NT2/D1 (cell line): ENCODE measurements around the gene PARD3.

Experiments
- YY1 ChIP-seq: IDR thresholded peaks from 2 replicates; pipeline ENCODE4 v1.6.1; 2011; ENCODE audit not compliant: insufficient read length, insufficient read depth
- ZNF274 ChIP-seq: IDR thresholded peaks from 2 replicates; pipeline ENCODE4 v1.6.1; 2011; ENCODE audit warnings: mild to moderate bottlenecking, low read depth, low read length

DNA sequence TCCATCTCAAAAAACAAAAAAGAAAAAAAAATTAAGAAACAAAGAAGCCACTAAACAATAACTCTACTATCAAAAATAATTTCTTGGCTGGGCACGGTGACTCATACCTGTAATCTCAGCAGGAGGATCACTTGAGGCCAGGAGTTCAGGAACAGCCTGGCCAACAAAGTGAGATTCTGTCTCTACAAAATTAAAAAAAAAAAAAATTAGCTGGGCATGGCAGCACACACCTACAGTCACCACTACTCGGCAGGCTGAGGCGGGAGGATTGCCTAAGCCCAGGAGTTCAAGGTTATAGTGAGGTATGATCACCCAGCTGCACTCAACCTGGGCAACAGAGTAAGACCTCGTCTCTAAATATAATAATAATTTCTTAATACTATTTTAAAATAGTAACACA is 69.0 kb downstream of the PARD3 start:
- TF ChIP-seq YY1 = no peak
- no peak for TF ChIP-seq ZNF274
